Measurements from ENCODE around the gene KIAA1755. TPM values are rescaled to one million over a fixed set of nuclear protein-coding genes. Genes with fewer than 3 reads are reported as not detected.

The KIAA1755 gene
- total RNA-seq, 4 donors from 2014 or later = 0.05 to 0.41 (median 0.38) TPM; not detected in 1

DNA sequence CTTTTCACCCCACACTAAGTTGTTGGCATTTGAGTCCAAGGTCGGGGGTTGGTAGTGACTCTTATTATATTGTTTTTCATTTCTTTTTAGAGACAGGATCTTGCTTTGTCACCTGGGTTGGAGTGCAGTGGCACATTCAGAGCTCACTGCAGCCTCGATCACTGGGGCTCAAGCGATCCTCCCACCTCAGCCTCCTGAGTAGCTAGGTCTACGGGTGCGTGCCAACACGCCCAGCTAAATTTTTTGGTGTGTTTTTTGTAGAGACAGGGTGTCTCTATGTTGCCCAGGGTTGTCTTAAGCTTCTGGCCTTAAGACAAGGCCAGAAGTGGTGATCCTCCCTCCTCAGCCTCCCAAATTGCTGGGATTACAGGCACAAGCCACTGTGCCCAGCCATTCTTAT lies 70.4 kb downstream of the KIAA1755 start:
- H3K4me3 ChIP-seq = no peak overlapping the region
- no peaks in the 10 kb centered on the region for H3K4me1 ChIP-seq
- no peak for ATAC-seq
- H3K36me3 ChIP-seq = no peaks in the 10 kb centered on the region
- intact Hi-C loops (cut with DNase I; ENCODE audit: low total_unique reads) = no loop called here
- H3K27ac ChIP-seq = no peak overlapping the region
- no peaks in the 10 kb centered on the region for H3K27me3 ChIP-seq
- in situ Hi-C loops (cut with MboI; ENCODE audit: low sequenced_read_pairs in 4 of 4) = loop anchor here in 1 of 4 donors (25.0 kb wide), 1 partner anchor 603 kb away; no protein-coding TSS in a partner anchor
- no peaks in the 10 kb centered on the region for H3K9me3 ChIP-seq
- TF ChIP-seq POLR2A (IDR thresholded peaks at IDR 0.05) = no peak
- TF ChIP-seq, protein P1, sequence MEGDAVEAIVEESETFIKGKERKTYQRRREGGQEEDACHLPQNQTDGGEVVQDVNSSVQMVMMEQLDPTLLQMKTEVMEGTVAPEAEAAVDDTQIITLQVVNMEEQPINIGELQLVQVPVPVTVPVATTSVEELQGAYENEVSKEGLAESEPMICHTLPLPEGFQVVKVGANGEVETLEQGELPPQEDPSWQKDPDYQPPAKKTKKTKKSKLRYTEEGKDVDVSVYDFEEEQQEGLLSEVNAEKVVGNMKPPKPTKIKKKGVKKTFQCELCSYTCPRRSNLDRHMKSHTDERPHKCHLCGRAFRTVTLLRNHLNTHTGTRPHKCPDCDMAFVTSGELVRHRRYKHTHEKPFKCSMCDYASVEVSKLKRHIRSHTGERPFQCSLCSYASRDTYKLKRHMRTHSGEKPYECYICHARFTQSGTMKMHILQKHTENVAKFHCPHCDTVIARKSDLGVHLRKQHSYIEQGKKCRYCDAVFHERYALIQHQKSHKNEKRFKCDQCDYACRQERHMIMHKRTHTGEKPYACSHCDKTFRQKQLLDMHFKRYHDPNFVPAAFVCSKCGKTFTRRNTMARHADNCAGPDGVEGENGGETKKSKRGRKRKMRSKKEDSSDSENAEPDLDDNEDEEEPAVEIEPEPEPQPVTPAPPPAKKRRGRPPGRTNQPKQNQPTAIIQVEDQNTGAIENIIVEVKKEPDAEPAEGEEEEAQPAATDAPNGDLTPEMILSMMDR (IDR thresholded peaks at IDR 0.05 in 4 of 5, conservative IDR thresholded peaks at IDR 0.05 in 1 of 5) = no peak
- DNase-seq = no peak

GRCh38 chr20:38187517-38187916 lies 73.0 kb downstream of the KIAA1755 start:
- Histone ChIP-seq H3K9me3 (no peaks in the 10 kb centered on the region), H3K4me1 (no peaks in the 10 kb centered on the region), H3K27ac (no peak overlapping the region), H3K4me3 (no peak overlapping the region), H3K36me3 (no peaks in the 10 kb centered on the region), H3K27me3 (no peaks in the 10 kb centered on the region)
- in situ Hi-C loops (cut with MboI; ENCODE audit: low sequenced_read_pairs in 4 of 4) = loop anchor here in 1 of 4 donors (25.0 kb wide), 1 partner anchor 600 kb away; no protein-coding TSS in a partner anchor
- TF ChIP-seq, protein P1 (IDR thresholded peaks at IDR 0.05 in 4 of 5, conservative IDR thresholded peaks at IDR 0.05 in 1 of 5) = no peak
- TF ChIP-seq POLR2A (IDR thresholded peaks at IDR 0.05) = no peak
- DNase-seq (no peak), ATAC-seq (no peak)
- intact Hi-C loops (cut with DNase I; ENCODE audit: low total_unique reads) = no loop called here

- Histone ChIP-seq H3K36me3 (no peaks in the 10 kb centered on the region), H3K27ac (no peak overlapping the region), H3K4me1 (no peaks in the 10 kb centered on the region), H3K27me3 (no peaks in the 10 kb centered on the region), H3K9me3 (no peaks in the 10 kb centered on the region), H3K4me3 (no peak overlapping the region)
- intact Hi-C loops (cut with DNase I; ENCODE audit: low total_unique reads) (no loop called here), in situ Hi-C loops (cut with MboI; ENCODE audit: low sequenced_read_pairs in 4 of 4) (loop anchor here in 1 of 4 donors (25.0 kb wide), 1 partner anchor 600 kb away; no protein-coding TSS in a partner anchor)
- DNase-seq (no peak), ATAC-seq (no peak)
- TF ChIP-seq, protein P1 (IDR thresholded peaks at IDR 0.05 in 4 of 5, conservative IDR thresholded peaks at IDR 0.05 in 1 of 5) = no peak
- no peak for TF ChIP-seq POLR2A (IDR thresholded peaks at IDR 0.05)
These were observed 73.7 kb downstream of the KIAA1755 start for GRCh38 chr20:38186788-38187221.

- no peak overlapping the region for H3K27ac ChIP-seq
- no peak overlapping the region for H3K4me3 ChIP-seq
- no peaks in the 10 kb centered on the region for H3K36me3 ChIP-seq
- no peaks in the 10 kb centered on the region for H3K4me1 ChIP-seq
- H3K27me3 ChIP-seq = no peaks in the 10 kb centered on the region
- in situ Hi-C loops (cut with MboI; ENCODE audit: low sequenced_read_pairs in 4 of 4) = loop anchor here in 1 of 4 donors (25.0 kb wide), 1 partner anchor 597 kb away; no protein-coding TSS in a partner anchor
- DNase-seq (no peak), ATAC-seq (no peak)
- H3K9me3 ChIP-seq = no peaks in the 10 kb centered on the region
- TF ChIP-seq, protein P1 (IDR thresholded peaks at IDR 0.05 in 4 of 5, conservative IDR thresholded peaks at IDR 0.05 in 1 of 5) = no peak
- TF ChIP-seq POLR2A (IDR thresholded peaks at IDR 0.05) = no peak
- intact Hi-C loops (cut with DNase I; ENCODE audit: low total_unique reads) = no loop called here
These were observed 76.4 kb downstream of the KIAA1755 start for GRCh38 chr20:38184101-38184500.

DNA sequence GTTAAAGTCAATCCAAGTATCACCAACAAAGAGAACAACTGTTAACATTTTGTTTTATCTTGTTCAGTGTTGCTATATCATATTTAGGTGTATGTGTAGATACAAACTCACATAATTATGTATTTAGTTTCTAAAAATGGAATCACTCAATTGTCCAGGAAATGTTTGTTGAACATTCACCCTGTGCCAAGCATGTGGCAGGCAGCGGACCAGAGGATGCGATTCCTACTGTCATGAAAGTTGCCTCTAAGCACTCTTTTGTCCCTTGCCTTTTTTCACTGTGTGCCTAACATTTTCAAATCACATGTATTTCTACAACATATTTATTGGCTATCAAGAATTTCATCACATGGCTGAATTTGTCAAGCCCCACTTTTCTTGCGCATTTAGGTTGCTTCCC lies 78.6 kb downstream of the KIAA1755 start:
- Histone ChIP-seq H3K4me1 (no peaks in the 10 kb centered on the region), H3K36me3 (no peaks in the 10 kb centered on the region), H3K27me3 (no peaks in the 10 kb centered on the region), H3K27ac (no peak overlapping the region), H3K4me3 (no peak overlapping the region), H3K9me3 (no peaks in the 10 kb centered on the region)
- intact Hi-C loops (cut with DNase I; ENCODE audit: low total_unique reads) (no loop called here), in situ Hi-C loops (cut with MboI; ENCODE audit: low sequenced_read_pairs in 4 of 4) (loop anchor here in 1 of 4 donors (25.0 kb wide), 1 partner anchor 595 kb away; no protein-coding TSS in a partner anchor)
- TF ChIP-seq, protein P1 (IDR thresholded peaks at IDR 0.05 in 4 of 5, conservative IDR thresholded peaks at IDR 0.05 in 1 of 5) = no peak
- no peak for TF ChIP-seq POLR2A (IDR thresholded peaks at IDR 0.05)
- ATAC-seq = no peak
- DNase-seq = no peak

All from gastrocnemius medialis (tissue), 4 donors.